ENCODE data around the gene GNG14. TPM values are rescaled to one million over a fixed set of nuclear protein-coding genes. Genes with fewer than 3 reads are reported as not detected.
A peak's percentile ranks its signal among the peaks of the same experiment; 100 is the strongest.

The GNG14 gene
- total and polyA plus RNA-seq, 2 of the 13 experiments (the other 11 are each of a cell fraction or from before 2014, with no cell fraction given), result not detected

GRCh38 chr19:12696366-12697335 is 8.9 kb downstream of the GNG14 start, which contains the start of gene FBXW9:
Gene FBXW9 (minus strand): TSS chr19:12696631. CDS start chr19:12696581, 50 bp downstream.
- intact Hi-C loops (cut with micrococcal nuclease; ENCODE audit: unreplicated experiment) (no loop called here), in situ Hi-C loops (cut with HindIII; ENCODE audit: extremely low pct_ligation_motif_present, low pct_unique_long_range_greater_than_20kb) (no loop called here)
- Histone ChIP-seq H3K4me3 (replicated peaks in 1 of 3; ENCODE audit: insufficient read depth in 1 of 3, low read depth in 2 of 3, low read length in 3 of 3) (peak within 1 kb of the TSS; percentile 79 to 100 (median 92)), H3K9ac (ENCODE audit: insufficient read depth, low read depth, low read length) (peak within 1 kb of the TSS; percentile 81), H3K9me3 (ENCODE audit: low read length) (no peaks in the 10 kb centered on the region), H2AFZ (ENCODE audit: low read length) (no peak within 1 kb of the TSS), H4K20me1 (ENCODE audit: insufficient read depth, low read length) (no peaks in the 10 kb centered on the region), H3K27ac (ENCODE audit: extremely low read length, insufficient read depth, low read length) (peak within 1 kb of the TSS; percentile 76), H3K4me2 (ENCODE audit: low read depth, low read length) (peak within 1 kb of the TSS; percentile 86), H3K27me3 (ENCODE audit: control insufficient read depth in 1 of 2, insufficient read depth in 2 of 2, low read length in 2 of 2) (no peaks in the 10 kb centered on the region; a peak in 1 of 5 replicates), H3K36me3 (replicated peaks in 1 of 2; ENCODE audit: control insufficient read depth in 1 of 2, insufficient read depth in 2 of 2, low read length in 2 of 2) (peaks cover 7 to 15% of the 10 kb centered on the region in 2 experiments; a peak in 4 of 5 replicates), H3K4me1 (ENCODE audit: insufficient read depth, low read length) (peaks cover 16% of the 10 kb centered on the region), H3K79me2 (ENCODE audit: insufficient read depth, low read length) (peaks cover 4% of the 10 kb centered on the region)
- peak; percentile 90 for DNase-seq (ENCODE audit: low spot score)
- POLR2A ChIA-PET, result interaction anchor here (0.6 to 2.5 kb wide), 7 partner anchors 11 to 526 kb away, joined by 3 to 9 read pairs (median 6); partner anchors contain the start of genes DHPS, TNPO2 and TRIR
- BruUV-seq (replicated peaks), result TSS peak; percentile 99
- WGBS (ENCODE audit: low lambda C conversion rate), result 21% methylated on average over 19 of the region's 59 CpGs
- peak; percentile 86 for ATAC-seq
- peak; percentile 87 for FAIRE-seq
- CTCF ChIA-PET (ENCODE audit: low intra/inter-chr PET ratio, low total read pairs), result no interaction called here
- TF ChIP-seq MATR3 (CRISPR knock-in tag; IDR thresholded peaks at IDR 0.05), result no peak
- no peak for TF ChIP-seq PTBP1 (IDR thresholded peaks at IDR 0.05; ENCODE audit: low read depth, low read length, poor library complexity, severe bottlenecking)
- peak; percentile 92 for TF ChIP-seq ELF1 (CRISPR knock-in tag; IDR thresholded peaks at IDR 0.05)
- TF ChIP-seq ZSCAN9 (CRISPR knock-in tag; IDR thresholded peaks at IDR 0.05; ENCODE audit: borderline replicate concordance), result 0 out of 2 replicates have a peak, but pooled peaks have one; percentile 57
- TF ChIP-seq ZNF510 (CRISPR knock-in tag; IDR thresholded peaks at IDR 0.05; ENCODE audit: low read depth), result no peak
- peak; percentile 99 for TF ChIP-seq KDM5A (IDR thresholded peaks at IDR 0.05; ENCODE audit: borderline replicate concordance, low read length)
- TF ChIP-seq ZNF296 (CRISPR knock-in tag; conservative IDR thresholded peaks at IDR 0.05), result no peak
- TF ChIP-seq ZNF569 (CRISPR knock-in tag; IDR thresholded peaks at IDR 0.05; ENCODE audit: borderline replicate concordance), result no peak
- TF ChIP-seq PLRG1 (conservative IDR thresholded peaks at IDR 0.05), result no peak
- TF ChIP-seq NFE2L2 (IDR thresholded peaks at IDR 0.05; ENCODE audit: low read length), result no peak
- no peak for TF ChIP-seq FIP1L1 (IDR thresholded peaks at IDR 0.05; ENCODE audit: borderline replicate concordance, insufficient read depth, low read depth, low read length)
- no peak for TF ChIP-seq SP140L (CRISPR knock-in tag; IDR thresholded peaks at IDR 0.05; ENCODE audit: borderline replicate concordance)
- no peak for TF ChIP-seq MEIS2 (CRISPR knock-in tag; IDR thresholded peaks at IDR 0.05)
- TF ChIP-seq ZNF747 (CRISPR knock-in tag; IDR thresholded peaks at IDR 0.05; ENCODE audit: borderline replicate concordance), result peak; percentile 82; the same call in 1 of the 2 replicates
- TF ChIP-seq ZNF781 (CRISPR knock-in tag; IDR thresholded peaks at IDR 0.05; ENCODE audit: borderline replicate concordance, not compliant biosample characterization), result no peak
- TF ChIP-seq TFAP4 (IDR thresholded peaks at IDR 0.05; ENCODE audit: borderline replicate concordance, low read depth), result no peak
- TF ChIP-seq ZNF550 (CRISPR knock-in tag; IDR thresholded peaks at IDR 0.05; ENCODE audit: borderline replicate concordance), result no peak
- peak; percentile 71; the same call in 1 of the 2 replicates for TF ChIP-seq BRD4 (CRISPR knock-in tag; IDR thresholded peaks at IDR 0.05)
- no peak for TF ChIP-seq MAFF (IDR thresholded peaks at IDR 0.05; ENCODE audit: low read depth, low read length)
- no peak for TF ChIP-seq HES4 (CRISPR knock-in tag; IDR thresholded peaks at IDR 0.05; ENCODE audit: borderline replicate concordance)
- TF ChIP-seq HIVEP1 (CRISPR knock-in tag; IDR thresholded peaks at IDR 0.05), result peak; percentile 66; the same call in 1 of the 2 replicates
- peak; percentile 82; the same call in 1 of the 2 replicates for TF ChIP-seq ZZZ3 (CRISPR knock-in tag; IDR thresholded peaks at IDR 0.05; ENCODE audit: borderline replicate concordance)
